Suprapubic skin (tissue), 3 donors: ENCODE measurements around the gene CLEC2A.

Experiments
- EP300 ChIP-seq: sonication (generic); formaldehyde crosslinking; IDR thresholded peaks from one replicate; pipeline ENCODE4 v1.6.1; 2017; ENCODE audit warnings: antibody characterized with exemption
- POLR2A ChIP-seq, 2 donors: fragments of 450-650 bp; IDR thresholded peaks; one replicate each; pipeline ENCODE4 v1.6.1; 2017; ENCODE audit warnings: antibody characterized with exemption in 2 of 2, mild to moderate bottlenecking in 2 of 2, moderate library complexity in 2 of 2
- TF ChIP-seq, protein P1 (sequence below), 2 donors: fragments of 200-600 bp in 1 of 2; fragments of 450-650 bp in 1 of 2; sonication (generic) in 1 of 2; IDR thresholded peaks; one replicate each; pipeline ENCODE4 v1.5.1; 2016 to 2019; ENCODE audit warnings: antibody characterized with exemption in 2 of 2, mild to moderate bottlenecking in 1 of 2, moderate library complexity in 1 of 2

DNA sequence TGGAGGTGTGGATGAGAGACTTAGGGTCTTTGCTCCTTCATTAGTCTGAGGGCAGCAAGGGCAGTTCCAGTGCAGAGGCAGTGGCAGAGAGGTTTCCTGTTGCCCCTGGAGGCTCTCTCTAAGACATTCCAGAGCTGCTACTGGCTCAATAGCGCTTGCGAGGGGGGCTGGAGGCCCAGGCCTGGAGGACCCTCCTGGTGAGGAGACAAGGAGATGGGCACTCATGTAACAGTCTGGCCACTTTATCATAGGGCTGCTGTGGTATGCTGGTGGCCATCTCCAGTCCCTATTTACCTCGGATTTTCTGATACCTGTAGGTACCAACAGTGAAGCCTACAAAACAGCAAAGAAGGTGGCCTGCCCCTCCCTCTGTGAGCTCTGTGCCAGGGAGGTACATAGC, 12.7 kb downstream of the CLEC2A start:
- TF ChIP-seq POLR2A (IDR thresholded peaks at IDR 0.05) (no peak), EP300 (no peak)
- TF ChIP-seq, protein P1, sequence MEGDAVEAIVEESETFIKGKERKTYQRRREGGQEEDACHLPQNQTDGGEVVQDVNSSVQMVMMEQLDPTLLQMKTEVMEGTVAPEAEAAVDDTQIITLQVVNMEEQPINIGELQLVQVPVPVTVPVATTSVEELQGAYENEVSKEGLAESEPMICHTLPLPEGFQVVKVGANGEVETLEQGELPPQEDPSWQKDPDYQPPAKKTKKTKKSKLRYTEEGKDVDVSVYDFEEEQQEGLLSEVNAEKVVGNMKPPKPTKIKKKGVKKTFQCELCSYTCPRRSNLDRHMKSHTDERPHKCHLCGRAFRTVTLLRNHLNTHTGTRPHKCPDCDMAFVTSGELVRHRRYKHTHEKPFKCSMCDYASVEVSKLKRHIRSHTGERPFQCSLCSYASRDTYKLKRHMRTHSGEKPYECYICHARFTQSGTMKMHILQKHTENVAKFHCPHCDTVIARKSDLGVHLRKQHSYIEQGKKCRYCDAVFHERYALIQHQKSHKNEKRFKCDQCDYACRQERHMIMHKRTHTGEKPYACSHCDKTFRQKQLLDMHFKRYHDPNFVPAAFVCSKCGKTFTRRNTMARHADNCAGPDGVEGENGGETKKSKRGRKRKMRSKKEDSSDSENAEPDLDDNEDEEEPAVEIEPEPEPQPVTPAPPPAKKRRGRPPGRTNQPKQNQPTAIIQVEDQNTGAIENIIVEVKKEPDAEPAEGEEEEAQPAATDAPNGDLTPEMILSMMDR (IDR thresholded peaks at IDR 0.05): no peak
